Prostate gland (tissue), 2 donors: Measurements from ENCODE around the gene CACNA1E.

ENCODE experiments used
- CTCF ChIP-seq, 4 experiments: fragments of 200-600 bp in 2 of 4; fragments of 450-650 bp in 2 of 4; sonication (generic) in 2 of 4; IDR thresholded peaks; 1 replicate in 3 of 4; 2 replicates in 1 of 4; pipeline ENCODE4 v1.5.1; 2016 to 2019; ENCODE audit warnings: antibody characterized with exemption in 4 of 4, mild to moderate bottlenecking in 2 of 4, moderate library complexity in 2 of 4
- POLR2A ChIP-seq: fragments of 450-650 bp; IDR thresholded peaks from one replicate; pipeline ENCODE4 v1.6.1; 2016; ENCODE audit warnings: antibody characterized with exemption, mild to moderate bottlenecking
- POLR2AphosphoS5 ChIP-seq: sonication (generic); formaldehyde crosslinking; IDR thresholded peaks from one replicate; pipeline ENCODE4 v1.6.1; 2017; ENCODE audit warnings: antibody characterized with exemption

GRCh38 chr1:181620183-181620582 lies 136.9 kb downstream of the CACNA1E start:
- TF ChIP-seq CTCF (IDR thresholded peaks at IDR 0.05) (no peak), POLR2AphosphoS5 (no peak), POLR2A (no peak)
